K562 (cell line): Measurements from ENCODE around the gene ACOT7. TPM values are rescaled to one million over a fixed set of nuclear protein-coding genes. Genes with fewer than 3 reads are reported as not detected.
A peak's percentile ranks its signal among the peaks of the same experiment; 100 is the strongest.

Source experiments
- CTBP1 ChIP-seq: fragments of 450-650 bp; IDR thresholded peaks from 2 replicates; pipeline ENCODE4 v1.6.1; 2016; ENCODE audit warnings: borderline replicate concordance
- DNMT1 ChIP-seq: fragments of 450-650 bp; IDR thresholded peaks from 2 replicates; pipeline ENCODE4 v1.6.1; 2016; ENCODE audit warnings: antibody characterized with exemption, mild to moderate bottlenecking
- ESRRA ChIP-seq: fragments of 450-650 bp; IDR thresholded peaks from 2 replicates; pipeline ENCODE4 v1.6.1; 2014; ENCODE audit warnings: low read depth, mild to moderate bottlenecking, moderate library complexity, borderline replicate concordance
- GTF3C2 ChIP-seq: IDR thresholded peaks from 3 replicates; pipeline ENCODE4 v1.6.1; 2011; ENCODE audit warnings: borderline replicate concordance, mild to moderate bottlenecking, moderate library complexity; ENCODE audit not compliant: insufficient read length; ENCODE audit errors: extremely low read depth
- HNRNPLL ChIP-seq: fragments of 200-400 bp; formaldehyde crosslinking; IDR thresholded peaks from 2 replicates; pipeline ENCODE4 v1.6.1; 2017; ENCODE audit warnings: low read length, low read depth, mild to moderate bottlenecking; ENCODE audit not compliant: poor library complexity, severe bottlenecking
- L3MBTL2 ChIP-seq: fragments of 450-650 bp; IDR thresholded peaks from 2 replicates; pipeline ENCODE4 v1.6.1; 2016; ENCODE audit warnings: mild to moderate bottlenecking, moderate library complexity
- NFIC ChIP-seq: fragments of 450-650 bp; IDR thresholded peaks from 2 replicates; pipeline ENCODE4 v1.6.1; 2017; ENCODE audit warnings: mild to moderate bottlenecking, inconsistent platforms
- PHF21A ChIP-seq: fragments of 450-650 bp; IDR thresholded peaks from 2 replicates; pipeline ENCODE4 v1.6.1; 2017; ENCODE audit warnings: low read depth, borderline replicate concordance
- SAFB ChIP-seq: fragments of 200-400 bp; formaldehyde crosslinking; IDR thresholded peaks from 2 replicates; pipeline ENCODE4 v1.6.1; 2017; ENCODE audit warnings: low read depth, low read length, borderline replicate concordance
- SMARCC2 ChIP-seq: fragments of 450-650 bp; IDR thresholded peaks from 2 replicates; pipeline ENCODE4 v1.6.1; 2017; ENCODE audit warnings: antibody characterized with exemption, moderate library complexity, mild to moderate bottlenecking, low read depth
- U2AF1 ChIP-seq: fragments of 200-400 bp; formaldehyde crosslinking; optimal IDR thresholded peaks from 2 replicates; pipeline ENCODE3; 2017; ENCODE audit warnings: mild to moderate bottlenecking, low read depth, low read length, moderate library complexity
- UBTF ChIP-seq, 2 experiments: IDR thresholded peaks; 2 replicates each; pipeline ENCODE4 v1.6.1; 2012; ENCODE audit warnings: improper control_type of control experiment in 2 of 2, low read depth in 2 of 2, low read length in 2 of 2, borderline replicate concordance in 1 of 2
- ZBTB1 ChIP-seq: sonication (generic); formaldehyde crosslinking; IDR thresholded peaks from 2 replicates; pipeline ENCODE4 v1.8.1; 2023; ENCODE audit warnings: missing genetic modification reagents, low read depth, mild to moderate bottlenecking, borderline replicate concordance
- ZBTB7A ChIP-seq: IDR thresholded peaks from 2 replicates; pipeline ENCODE4 v1.6.1; 2011; ENCODE audit warnings: low read depth, mild to moderate bottlenecking, low read length, moderate library complexity, borderline replicate concordance; ENCODE audit not compliant: control insufficient read depth
- ZNF212 ChIP-seq: fragments of 450-650 bp; formaldehyde crosslinking; IDR thresholded peaks from 2 replicates; pipeline ENCODE4 v1.4.0; 2020; ENCODE audit warnings: mild to moderate bottlenecking
- ZNF263 ChIP-seq: sonication (generic); formaldehyde crosslinking; IDR thresholded peaks from 2 replicates; pipeline ENCODE4 v1.8.0; 2022; ENCODE audit warnings: mild to moderate bottlenecking, missing genetic modification reagents, borderline replicate concordance
- ZNF75A ChIP-seq: fragments of 450-650 bp; formaldehyde crosslinking; IDR thresholded peaks from 2 replicates; pipeline ENCODE4 v1.4.0; 2020; ENCODE audit warnings: mild to moderate bottlenecking
- polyA plus RNA-seq, 8 experiments: library from polyadenylated mRNA; depleted of rRNA in 4 of 8; stranded (reverse) in 5 of 8; unstranded in 3 of 8; fragments of >200 nt; fragmentation: Nextera tagmentation in 2 of 8; fragmentation: Illumina TruSeq in 1 of 8; extraction: Ambion mirVana in 2 of 8; extraction: Trizol in 1 of 8; gene quantifications; 2 replicates each; pipeline versions ENCODE4 v1.2.1 to v1.2.3, GENCODE V29; 2011 to 2014; ENCODE audit warnings: inconsistent platforms in 1 of 8, missing spikeins in 1 of 8
- total RNA-seq, 7 experiments: library from RNA; depleted of rRNA in 6 of 7; stranded (reverse); fragments of >200 nt in 6 of 7; fragmentation: Illumina TruSeq in 2 of 7; extraction: Trizol in 2 of 7; gene quantifications; 2 replicates each; pipeline versions ENCODE4 v1.2.1 to v1.2.3, GENCODE V29; 2011 to 2021; ENCODE audit warnings: low replicate concordance in 1 of 7
- TF ChIP-seq, protein P1 (sequence below), 3 experiments: fragments of 200-800 bp in 1 of 3; sonication (Bioruptor generic) in 1 of 3; sonication (generic) in 1 of 3; formaldehyde crosslinking in 1 of 3; IDR thresholded peaks; 2 replicates each; pipeline versions ENCODE4 v1.6.1 to v1.8.0; 2016 to 2022; ENCODE audit warnings: mild to moderate bottlenecking in 2 of 3, missing compliant biosample characterization in 2 of 3, missing genetic modification characterization in 2 of 3, missing genetic modification reagents in 1 of 3

ACOT7 gene
- total and polyA plus RNA-seq, 9 of the 15 experiments (the other 6 are each of a cell fraction or from before 2014, with no cell fraction given), result 7.0 to 92.6 (median 37.2) TPM

- TF ChIP-seq GTF3C2 (no peak), L3MBTL2 (no peak), HNRNPLL (no peak), ZNF212 (no peak), ZBTB1 (no peak), NFIC (peak; percentile 27; the same call in 1 of the 2 replicates), ZNF263 (CRISPR knock-in tag) (peak; percentile 89), U2AF1 (peak; percentile 34), PHF21A (no peak), ESRRA (no peak), UBTF (IDR thresholded peaks at IDR 0.05; ENCODE audit: borderline replicate concordance in 1 of 2, low read depth in 2 of 2, low read length in 2 of 2) (peak in 1 of 2 experiments; percentile 65; a peak in 2 of 4 replicates), SMARCC2 (no peak), CTBP1 (peak; percentile 6; the same call in 1 of the 2 replicates), DNMT1 (no peak), SAFB (0 out of 2 replicates have a peak, but pooled peaks have one; percentile 8), ZBTB7A (0 out of 2 replicates have a peak, but pooled peaks have one; percentile 59), ZNF75A (CRISPR knock-in tag) (no peak)
- TF ChIP-seq, protein P1, sequence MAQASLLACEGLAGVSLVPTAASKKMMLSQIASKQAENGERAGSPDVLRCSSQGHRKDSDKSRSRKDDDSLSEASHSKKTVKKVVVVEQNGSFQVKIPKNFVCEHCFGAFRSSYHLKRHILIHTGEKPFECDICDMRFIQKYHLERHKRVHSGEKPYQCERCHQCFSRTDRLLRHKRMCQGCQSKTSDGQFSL (CRISPR knock-in tag; IDR thresholded peaks at IDR 0.05), result 0 out of 2 replicates have a peak, but pooled peaks have one; percentile 14
- TF ChIP-seq, protein P1 (tag; IDR thresholded peaks at IDR 0.05), result no peak
Measured at GRCh38 chr1:6260433-6260934, 133.1 kb downstream of the ACOT7 start (continued).
